Fibroblast of mammary gland (primary cell): ENCODE measurements around the gene STAB2.
"Not testable (repeated sequence)": the region's sequence is repeated elsewhere in the genome, so short reads cannot be mapped to it uniquely, and the experiment has no call there.

ENCODE experiments used
- DNase-seq: peaks from one replicate; pipeline ENCODE4 v3.0.0-alpha.2; 2010; ENCODE audit warnings: low read depth
- H3K4me3 ChIP-seq: 2 replicates; pipeline ENCODE4 v1.5.1; 2011; ENCODE audit warnings: low read depth, mild to moderate bottlenecking, low read length, moderate library complexity; ENCODE audit not compliant: control insufficient read depth
- TF ChIP-seq, protein P1 (sequence below): conservative IDR thresholded peaks from 2 replicates; pipeline ENCODE4 v1.5.1; 2011; ENCODE audit warnings: low read depth, low read length, inconsistent platforms; ENCODE audit not compliant: control insufficient read depth, insufficient read depth

The STAB2 gene

DNA sequence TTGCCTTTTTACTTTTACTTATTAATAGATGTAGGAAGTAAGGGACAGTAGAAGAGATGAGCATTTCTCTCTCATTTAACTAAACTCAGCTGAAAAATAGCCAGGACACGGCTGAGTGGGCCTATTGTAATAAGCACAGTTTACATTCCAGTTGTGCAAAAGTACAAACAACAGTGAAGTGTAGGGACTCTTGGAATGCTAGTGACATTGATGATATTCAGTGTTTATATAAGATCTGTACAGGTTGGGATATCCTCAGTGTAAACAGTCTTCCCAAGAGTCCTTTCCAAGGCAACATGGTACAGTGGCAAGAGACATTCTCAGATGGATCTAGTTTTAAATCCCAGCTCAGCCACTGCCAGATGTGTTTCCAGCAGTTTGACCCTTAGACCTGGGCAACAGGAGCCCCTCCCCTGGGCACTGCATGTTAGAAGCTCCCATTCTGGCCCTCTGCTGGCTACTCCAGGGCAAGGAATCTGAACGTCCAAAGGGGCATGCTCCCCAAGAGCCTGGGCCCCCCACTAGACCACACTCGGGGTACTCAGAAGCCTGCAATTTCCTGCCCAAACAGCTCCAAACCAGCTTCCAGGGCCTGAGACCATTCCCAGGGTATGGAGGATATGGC lies 55.3 kb downstream of the STAB2 start:
- TF ChIP-seq, protein P1, sequence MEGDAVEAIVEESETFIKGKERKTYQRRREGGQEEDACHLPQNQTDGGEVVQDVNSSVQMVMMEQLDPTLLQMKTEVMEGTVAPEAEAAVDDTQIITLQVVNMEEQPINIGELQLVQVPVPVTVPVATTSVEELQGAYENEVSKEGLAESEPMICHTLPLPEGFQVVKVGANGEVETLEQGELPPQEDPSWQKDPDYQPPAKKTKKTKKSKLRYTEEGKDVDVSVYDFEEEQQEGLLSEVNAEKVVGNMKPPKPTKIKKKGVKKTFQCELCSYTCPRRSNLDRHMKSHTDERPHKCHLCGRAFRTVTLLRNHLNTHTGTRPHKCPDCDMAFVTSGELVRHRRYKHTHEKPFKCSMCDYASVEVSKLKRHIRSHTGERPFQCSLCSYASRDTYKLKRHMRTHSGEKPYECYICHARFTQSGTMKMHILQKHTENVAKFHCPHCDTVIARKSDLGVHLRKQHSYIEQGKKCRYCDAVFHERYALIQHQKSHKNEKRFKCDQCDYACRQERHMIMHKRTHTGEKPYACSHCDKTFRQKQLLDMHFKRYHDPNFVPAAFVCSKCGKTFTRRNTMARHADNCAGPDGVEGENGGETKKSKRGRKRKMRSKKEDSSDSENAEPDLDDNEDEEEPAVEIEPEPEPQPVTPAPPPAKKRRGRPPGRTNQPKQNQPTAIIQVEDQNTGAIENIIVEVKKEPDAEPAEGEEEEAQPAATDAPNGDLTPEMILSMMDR = no peak
- no peak for DNase-seq
- H3K4me3 ChIP-seq = no peak overlapping the region

DNA sequence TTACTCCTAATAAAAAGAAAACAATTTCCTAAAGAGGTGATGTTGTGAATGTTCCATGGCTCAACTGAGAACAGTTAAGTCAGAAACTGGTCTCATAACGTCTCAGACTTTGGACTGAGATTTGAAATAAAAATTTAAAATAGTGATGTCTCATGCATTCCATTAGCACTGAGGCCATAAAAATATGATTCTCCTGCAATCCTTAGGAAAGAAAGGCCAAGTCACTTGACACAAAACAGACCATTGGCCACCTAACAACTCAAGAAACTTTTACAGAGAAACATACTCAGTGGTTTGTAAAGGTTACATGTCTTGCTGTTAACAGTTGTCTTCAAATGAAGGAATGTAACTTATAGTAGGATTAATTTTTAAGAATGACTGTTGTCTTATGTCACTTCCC lies 58.1 kb downstream of the STAB2 start:
- peak; percentile 40 for DNase-seq
- H3K4me3 ChIP-seq = no peak overlapping the region
- TF ChIP-seq, protein P1 = no peak

DNA sequence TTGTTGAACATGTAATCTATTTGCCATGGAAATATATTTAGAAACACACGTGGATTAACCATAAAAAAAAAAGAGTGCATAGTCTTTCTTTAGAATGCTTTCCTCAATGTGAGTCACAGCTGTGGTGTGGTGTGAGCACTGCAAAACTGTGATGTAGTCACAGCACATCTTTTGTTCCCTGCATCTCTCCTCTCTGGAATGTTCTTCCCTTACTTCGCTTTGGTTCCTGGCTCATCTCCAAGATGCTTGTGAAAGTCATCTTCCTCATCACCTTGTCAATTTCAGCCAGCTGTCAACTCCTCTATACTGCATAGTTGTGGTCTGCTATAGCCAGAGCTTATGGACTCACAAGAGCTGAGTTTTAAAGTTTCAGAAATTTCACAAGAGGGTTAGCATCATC lies 60.2 kb downstream of the STAB2 start:
- TF ChIP-seq, protein P1 = no peak
- DNase-seq = peak; percentile 87
- H3K4me3 ChIP-seq = no peak overlapping the region

DNA sequence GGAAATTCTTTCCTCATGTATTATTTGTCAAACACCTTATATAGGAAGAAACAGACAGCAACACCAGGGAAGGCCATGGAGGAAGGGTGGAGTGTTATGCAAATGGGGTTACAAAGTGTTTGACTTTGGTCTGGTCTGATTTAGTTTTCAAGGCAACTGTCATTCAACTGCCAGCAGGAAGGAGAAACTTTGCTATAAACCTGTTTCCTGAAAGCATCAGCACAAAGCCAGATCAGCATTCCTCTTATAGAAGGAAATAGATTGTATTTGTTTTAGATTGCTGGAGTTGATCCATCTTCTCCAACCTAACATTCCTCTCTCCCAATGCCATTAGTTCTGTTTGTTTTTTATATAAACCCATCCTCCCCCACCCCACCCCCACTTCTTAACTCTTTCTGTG lies 65.7 kb downstream of the STAB2 start:
- TF ChIP-seq, protein P1 = no peak
- H3K4me3 ChIP-seq = no peak overlapping the region
- DNase-seq = no peak

DNA sequence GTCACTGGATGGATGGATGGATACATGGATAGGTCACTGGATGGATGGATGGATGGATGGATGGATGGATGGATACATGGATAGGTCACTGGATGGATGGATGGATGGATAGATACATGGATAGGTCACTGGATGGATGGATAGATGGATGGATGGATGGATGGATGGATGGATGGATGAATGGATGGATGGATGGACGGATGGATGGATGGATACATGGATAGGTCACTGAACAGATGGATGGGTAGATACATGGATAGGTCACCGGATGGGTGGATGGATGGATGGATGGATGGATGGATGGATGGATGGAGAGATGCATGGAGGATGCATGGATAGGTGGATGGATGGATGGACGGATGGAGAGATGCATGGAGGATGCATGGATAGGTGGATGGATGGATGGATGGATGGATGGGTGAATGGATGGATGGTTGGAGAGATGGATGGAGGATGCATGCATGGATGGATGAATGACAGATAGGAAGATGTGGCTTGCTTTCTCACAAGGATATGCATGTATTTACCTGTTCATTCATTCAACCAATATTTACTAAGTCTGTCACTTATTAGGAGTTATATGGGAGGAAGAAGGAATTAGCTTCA lies 66.6 kb downstream of the STAB2 start:
- H3K4me3 ChIP-seq, DNase-seq: not testable (repeated sequence)

DNA sequence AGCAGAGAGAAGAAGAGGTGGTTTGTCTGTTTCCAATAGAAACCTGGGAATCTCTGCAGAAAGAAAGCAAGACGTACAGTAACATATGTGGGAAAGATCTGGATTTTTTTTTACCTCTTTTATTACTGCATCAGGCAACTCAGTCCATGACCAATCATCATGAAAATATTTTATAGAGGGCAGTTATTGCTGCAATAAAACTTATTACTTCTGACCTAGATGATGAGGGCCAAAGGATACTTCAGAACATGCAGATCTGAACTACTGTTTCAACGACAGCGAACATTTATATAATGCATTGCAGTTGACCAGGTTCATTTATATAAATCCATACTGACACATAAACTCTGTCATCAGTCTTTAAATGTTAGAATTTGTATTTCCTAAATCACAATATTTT lies 67.7 kb downstream of the STAB2 start:
- no peak for DNase-seq
- TF ChIP-seq, protein P1 = no peak

DNA sequence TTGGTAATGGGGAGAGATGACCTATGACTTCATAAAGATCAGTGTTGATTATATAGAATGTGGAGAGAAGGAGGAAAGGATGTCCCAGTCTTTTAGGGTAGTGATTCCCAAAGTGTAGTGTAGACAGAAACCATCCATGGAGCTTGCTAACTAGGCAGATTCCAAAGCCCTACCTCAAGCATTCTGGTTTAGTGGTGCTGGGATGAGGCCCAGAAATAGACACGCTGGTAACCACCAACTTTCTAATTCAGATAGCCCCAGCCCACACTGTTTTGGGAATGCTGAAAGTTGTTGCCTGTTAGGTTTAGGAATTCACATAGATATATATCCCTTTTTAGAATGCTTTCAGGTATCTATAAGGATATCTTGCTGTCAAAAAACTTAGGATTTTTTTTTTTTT lies 69.2 kb downstream of the STAB2 start:
- DNase-seq = no peak
- H3K4me3 ChIP-seq = no peak overlapping the region
- TF ChIP-seq, protein P1 = no peak

More for the DNA sequence above, 67.7 kb downstream of the STAB2 start:
- H3K4me3 ChIP-seq = no peak overlapping the region
